Activated naive CD8-positive, alpha-beta T cell treated with anti-CD3 and anti-CD28 coated beads, Interleukin-2, amount 10 ng/mL, durations not matched to agents 7 days and 5 days (primary cell): ENCODE data around the gene PKP1. TPM values are rescaled to one million over a fixed set of nuclear protein-coding genes. Genes with fewer than 3 reads are reported as not detected.

Experiments used
- ATAC-seq: fragments of 150-1000 bp; cut with Tn5 transposase; one replicate; pipeline ENCODE4 v1.10.0; 2021; ENCODE audit warnings: low read depth, moderate library complexity
- POLR2A ChIA-PET: fragments of 350-600 bp; sonication (Branson Sonifier 250); formaldehyde crosslinking; loops from one replicate; lab custom pipeline; 2021; ENCODE audit warnings: antibody characterized with exemption; lab: Charles Lee
- DNase-seq: peaks from one replicate; pipeline ENCODE4 v3.0.0; 2021
- H3K27ac Mint-ChIP-seq: one replicate; pipeline ENCODE4 v1.8.0; 2022; ENCODE audit warnings: mild to moderate bottlenecking, mixed read lengths
- H3K27me3 Mint-ChIP-seq: one replicate; pipeline ENCODE4 v1.8.0; 2022; ENCODE audit warnings: mild to moderate bottlenecking, moderate library complexity, mixed read lengths
- H3K36me3 Mint-ChIP-seq: one replicate; pipeline ENCODE4 v1.8.0; 2021; ENCODE audit warnings: mild to moderate bottlenecking, mixed read lengths
- H3K4me1 Mint-ChIP-seq: one replicate; pipeline ENCODE4 v1.8.0; 2021; ENCODE audit warnings: mixed read lengths
- H3K4me3 Mint-ChIP-seq: one replicate; pipeline ENCODE4 v1.8.0; 2022; ENCODE audit warnings: mild to moderate bottlenecking, moderate library complexity, mixed read lengths
- H3K9me3 Mint-ChIP-seq: one replicate; pipeline ENCODE4 v1.8.0; 2021; ENCODE audit warnings: mixed read lengths
- total RNA-seq, 2 experiments: library from RNA; stranded (reverse); gene quantifications; one replicate each; pipeline ENCODE4 v1.2.3, GENCODE V29; 2021

Gene PKP1
- total RNA-seq, 2 experiments from 2014 or later, result not detected

DNA sequence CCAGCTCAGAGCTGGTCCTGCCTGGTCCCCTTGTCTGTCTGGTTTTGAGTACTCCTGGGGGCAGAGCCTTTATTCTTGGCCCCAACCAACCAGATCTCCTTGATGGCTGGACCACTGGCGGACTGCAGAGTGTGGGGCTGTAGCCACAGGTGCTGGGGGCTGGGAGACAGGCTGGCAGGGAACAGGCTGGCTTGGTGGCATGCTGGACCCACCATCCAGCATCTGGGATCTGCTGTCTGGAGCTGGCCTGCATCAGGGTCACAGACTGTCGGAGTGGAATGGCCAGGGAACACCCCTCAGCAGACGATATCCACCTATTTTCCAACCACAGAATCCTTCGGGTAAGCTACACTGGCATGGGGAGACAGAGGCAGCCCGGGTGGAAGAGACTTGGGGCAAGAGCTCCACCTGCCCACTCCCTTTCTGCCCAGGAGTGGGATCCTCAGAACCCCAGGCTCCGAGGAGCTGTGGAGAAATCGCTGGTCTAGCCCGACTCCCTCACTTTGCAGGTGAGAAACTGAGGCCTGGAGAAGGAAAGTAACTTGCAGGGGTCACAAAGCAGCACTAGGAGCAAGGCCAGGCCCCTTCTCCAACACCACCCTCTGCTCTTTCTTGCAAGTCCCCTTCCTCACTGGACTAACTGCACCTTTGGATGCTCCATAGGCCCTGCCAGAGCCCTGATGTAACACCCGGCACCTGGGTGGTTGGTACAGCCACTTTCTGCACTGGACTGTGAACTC is 53.6 kb downstream of the PKP1 start:
- H3K9me3 Mint-ChIP-seq, result no peaks in the 10 kb centered on the region
- DNase-seq, result no peak

DNA sequence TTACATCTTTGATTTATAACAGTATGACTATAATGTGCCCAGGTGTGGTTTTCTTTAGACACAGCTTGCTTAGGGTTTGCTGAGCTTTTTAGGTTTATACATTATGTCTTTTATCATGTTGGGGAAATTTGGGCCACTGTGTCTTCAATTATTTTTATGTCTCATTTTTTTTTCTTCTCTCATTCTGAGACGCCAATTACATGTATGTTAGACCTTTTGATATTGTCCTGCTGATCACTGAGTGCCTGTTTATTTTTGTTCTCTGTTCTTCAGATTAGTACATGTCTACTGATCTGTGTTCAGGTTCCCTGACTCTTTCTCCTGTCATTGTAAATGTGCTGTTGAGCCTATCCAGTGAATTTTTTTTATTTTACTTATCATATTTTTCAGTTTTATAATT is 58.1 kb downstream of the PKP1 start:
- H3K4me3 Mint-ChIP-seq, result no peak overlapping the region
- POLR2A ChIA-PET, result no interaction called here
- H3K27ac Mint-ChIP-seq, result no peak overlapping the region
- no peak for DNase-seq
- H3K36me3 Mint-ChIP-seq, result no peaks in the 10 kb centered on the region
- peaks cover 22% of the 10 kb centered on the region for H3K27me3 Mint-ChIP-seq
- no peaks in the 10 kb centered on the region for H3K4me1 Mint-ChIP-seq
- ATAC-seq, result no peak
- H3K9me3 Mint-ChIP-seq, result no peaks in the 10 kb centered on the region

More for the DNA sequence above, 53.6 kb downstream of the PKP1 start:
- H3K27ac Mint-ChIP-seq, result no peak overlapping the region
- no peaks in the 10 kb centered on the region for H3K36me3 Mint-ChIP-seq
- H3K4me3 Mint-ChIP-seq, result no peak overlapping the region
- POLR2A ChIA-PET, result no interaction called here
- ATAC-seq, result no peak
- no peaks in the 10 kb centered on the region for H3K4me1 Mint-ChIP-seq
- peaks cover 18% of the 10 kb centered on the region for H3K27me3 Mint-ChIP-seq

DNA sequence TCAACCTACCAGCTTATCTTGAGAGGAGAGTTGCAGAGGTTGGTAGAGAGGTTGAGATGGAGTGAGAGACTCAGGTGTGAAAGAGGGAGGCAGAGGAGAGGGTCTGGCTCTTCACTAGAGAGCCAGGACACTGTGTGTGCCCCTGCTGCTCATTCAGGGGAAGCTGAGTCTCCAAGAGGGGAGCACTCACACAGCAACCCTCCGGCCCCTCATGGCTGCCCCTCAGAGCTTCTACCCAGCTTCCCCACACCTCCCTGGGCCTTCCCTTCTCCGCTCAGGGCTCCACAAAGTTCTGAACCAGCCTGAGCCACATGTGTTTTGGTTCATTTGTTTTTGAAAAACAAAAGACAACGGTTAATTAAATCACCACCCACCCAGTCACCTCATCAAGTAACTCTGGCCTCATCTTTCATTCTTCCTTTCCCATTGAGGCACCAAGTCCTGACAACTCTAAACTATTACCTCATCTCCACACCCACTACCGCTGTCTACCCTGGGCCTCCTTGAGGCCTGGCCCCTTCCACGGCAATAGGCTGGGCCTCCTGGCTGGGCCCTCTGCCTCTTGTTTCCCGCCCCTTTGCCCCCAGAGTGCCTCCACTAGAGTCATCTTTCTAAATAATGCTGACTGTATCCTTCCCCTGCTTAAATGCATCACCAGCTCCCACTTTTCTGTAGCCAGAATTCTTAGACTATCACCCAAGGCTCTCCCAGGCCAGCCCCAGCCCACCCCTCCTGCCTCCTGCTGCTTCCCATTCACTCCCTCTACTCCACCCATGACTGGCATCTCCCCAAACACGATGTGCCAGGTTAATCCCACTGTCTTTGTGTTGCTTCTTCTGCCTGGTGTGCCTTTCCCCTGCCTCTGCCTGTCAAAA is 61.1 kb downstream of the PKP1 start:
- Mint-ChIP-seq H3K27ac (no peak overlapping the region), H3K36me3 (no peaks in the 10 kb centered on the region), H3K4me1 (no peaks in the 10 kb centered on the region), H3K27me3 (peaks cover 22% of the 10 kb centered on the region), H3K4me3 (no peak overlapping the region), H3K9me3 (no peaks in the 10 kb centered on the region)
- DNase-seq (no peak), ATAC-seq (no peak)
- POLR2A ChIA-PET, result no interaction called here

DNA sequence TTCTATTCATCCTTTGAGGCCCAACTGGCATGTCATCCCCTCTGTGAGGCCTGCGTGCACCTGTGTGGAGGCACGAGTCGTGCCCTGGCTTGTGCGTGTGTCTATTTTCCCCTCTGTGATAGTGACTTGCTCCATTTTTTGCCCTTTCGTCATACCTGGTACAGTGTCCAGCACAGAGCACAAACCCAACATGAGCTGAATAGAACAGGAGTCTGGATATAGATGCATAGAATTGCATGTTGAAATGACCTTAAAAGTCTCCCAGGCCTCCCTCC is 61.7 kb downstream of the PKP1 start:
- Mint-ChIP-seq H3K4me1 (no peaks in the 10 kb centered on the region), H3K27me3 (peaks cover 24% of the 10 kb centered on the region), H3K36me3 (no peaks in the 10 kb centered on the region), H3K9me3 (no peaks in the 10 kb centered on the region), H3K27ac (no peak overlapping the region), H3K4me3 (no peak overlapping the region)
- no peak for ATAC-seq
- POLR2A ChIA-PET, result no interaction called here
- DNase-seq, result no peak

- H3K27me3 Mint-ChIP-seq, result peaks cover 14% of the 10 kb centered on the region
- H3K9me3 Mint-ChIP-seq, result no peaks in the 10 kb centered on the region
- no peaks in the 10 kb centered on the region for H3K4me1 Mint-ChIP-seq
- no peak overlapping the region for H3K4me3 Mint-ChIP-seq
- no peaks in the 10 kb centered on the region for H3K36me3 Mint-ChIP-seq
- DNase-seq, result no peak
- ATAC-seq, result no peak
- POLR2A ChIA-PET, result no interaction called here
- H3K27ac Mint-ChIP-seq, result no peak overlapping the region
These were observed 63.1 kb downstream of the PKP1 start for GRCh38 chr1:201346337-201346939.

- no peaks in the 10 kb centered on the region for H3K36me3 Mint-ChIP-seq
- H3K27me3 Mint-ChIP-seq, result peaks cover 14% of the 10 kb centered on the region
- POLR2A ChIA-PET, result no interaction called here
- no peaks in the 10 kb centered on the region for H3K4me1 Mint-ChIP-seq
- DNase-seq (no peak), ATAC-seq (no peak)
- H3K4me3 Mint-ChIP-seq, result no peak overlapping the region
- H3K27ac Mint-ChIP-seq, result no peak overlapping the region
- H3K9me3 Mint-ChIP-seq, result no peaks in the 10 kb centered on the region
These were observed 63.7 kb downstream of the PKP1 start for GRCh38 chr1:201346987-201347386.

- ATAC-seq (no peak), DNase-seq (no peak)
- Mint-ChIP-seq H3K9me3 (no peaks in the 10 kb centered on the region), H3K4me3 (no peak overlapping the region), H3K36me3 (no peaks in the 10 kb centered on the region), H3K27me3 (peaks cover 14% of the 10 kb centered on the region), H3K27ac (no peak overlapping the region), H3K4me1 (no peaks in the 10 kb centered on the region)
- POLR2A ChIA-PET, result no interaction called here
These were observed 64.3 kb downstream of the PKP1 start for GRCh38 chr1:201347498-201348210.

DNA sequence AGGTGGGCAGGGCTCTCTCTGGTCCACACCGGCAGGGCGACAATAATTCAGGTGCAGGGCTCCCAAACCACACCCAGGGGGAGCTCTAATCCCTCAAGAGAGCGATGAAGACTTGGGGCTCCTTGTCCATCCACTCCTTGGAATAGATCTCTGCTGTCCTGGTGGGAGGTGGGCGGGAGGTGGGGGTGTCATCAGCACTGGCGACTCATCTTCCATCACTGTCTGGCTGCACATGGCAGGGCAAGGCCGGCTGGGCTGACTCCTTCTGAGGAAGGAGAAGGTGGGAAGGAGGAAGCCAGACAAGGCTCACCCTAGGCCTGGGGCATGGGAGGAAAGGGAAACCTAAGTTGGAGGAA is 64.9 kb downstream of the PKP1 start:
- H3K9me3 Mint-ChIP-seq, result no peaks in the 10 kb centered on the region
- POLR2A ChIA-PET, result no interaction called here
- DNase-seq (peak; percentile 39), ATAC-seq (peak; percentile 72)
- no peaks in the 10 kb centered on the region for H3K36me3 Mint-ChIP-seq
- no peaks in the 10 kb centered on the region for H3K4me1 Mint-ChIP-seq
- H3K27me3 Mint-ChIP-seq, result peaks cover 14% of the 10 kb centered on the region
- H3K27ac Mint-ChIP-seq, result no peak overlapping the region
- no peak overlapping the region for H3K4me3 Mint-ChIP-seq

GRCh38 chr1:201349092-201349491 is 65.8 kb downstream of the PKP1 start:
- peaks cover 14% of the 10 kb centered on the region for H3K27me3 Mint-ChIP-seq

GRCh38 chr1:201350361-201350725 is 67.0 kb downstream of the PKP1 start:
- Mint-ChIP-seq H3K27ac (no peak overlapping the region), H3K36me3 (no peaks in the 10 kb centered on the region), H3K27me3 (peaks cover 8% of the 10 kb centered on the region), H3K4me1 (no peaks in the 10 kb centered on the region), H3K9me3 (no peaks in the 10 kb centered on the region), H3K4me3 (no peak overlapping the region)
- DNase-seq (no peak), ATAC-seq (no peak)
- POLR2A ChIA-PET, result no interaction called here

More at GRCh38 chr1:201349092-201349491, 65.8 kb downstream of the PKP1 start:
- no peak overlapping the region for H3K4me3 Mint-ChIP-seq
- H3K27ac Mint-ChIP-seq, result no peak overlapping the region
- no peak for ATAC-seq
- no peaks in the 10 kb centered on the region for H3K4me1 Mint-ChIP-seq
- no peaks in the 10 kb centered on the region for H3K9me3 Mint-ChIP-seq
- no peaks in the 10 kb centered on the region for H3K36me3 Mint-ChIP-seq
- POLR2A ChIA-PET, result no interaction called here
- DNase-seq, result no peak

GRCh38 chr1:201350884-201351283 is 67.6 kb downstream of the PKP1 start:
- H3K27me3 Mint-ChIP-seq, result peaks cover 8% of the 10 kb centered on the region
- POLR2A ChIA-PET, result no interaction called here
- no peaks in the 10 kb centered on the region for H3K4me1 Mint-ChIP-seq

DNA sequence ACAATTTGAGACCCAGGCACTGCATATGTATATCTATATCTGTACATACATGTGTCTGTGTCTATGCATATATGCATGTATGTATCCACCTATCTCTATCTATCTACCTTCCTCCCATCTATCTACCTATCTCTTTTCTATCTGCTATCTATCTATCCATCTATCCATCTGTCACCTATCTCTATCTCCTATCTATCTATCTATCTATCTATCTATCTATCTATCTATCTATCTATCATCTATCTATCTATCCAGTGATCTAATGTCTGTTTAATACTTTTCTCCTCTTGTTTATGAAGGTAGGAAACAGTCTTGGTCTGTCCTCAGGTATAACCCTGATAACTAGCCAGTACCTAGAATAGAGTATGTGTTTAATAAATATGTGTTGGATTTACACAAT is 68.3 kb downstream of the PKP1 start:
- Mint-ChIP-seq H3K36me3 (no peaks in the 10 kb centered on the region), H3K9me3 (no peaks in the 10 kb centered on the region), H3K4me1 (no peaks in the 10 kb centered on the region), H3K27me3 (peaks cover 8% of the 10 kb centered on the region), H3K4me3 (no peak overlapping the region), H3K27ac (no peak overlapping the region)
- POLR2A ChIA-PET, result no interaction called here
- DNase-seq (no peak), ATAC-seq (no peak)

More at GRCh38 chr1:201350884-201351283, 67.6 kb downstream of the PKP1 start:
- Mint-ChIP-seq H3K27ac (no peak overlapping the region), H3K4me3 (no peak overlapping the region), H3K36me3 (no peaks in the 10 kb centered on the region), H3K9me3 (no peaks in the 10 kb centered on the region)
- ATAC-seq (no peak), DNase-seq (no peak)

DNA sequence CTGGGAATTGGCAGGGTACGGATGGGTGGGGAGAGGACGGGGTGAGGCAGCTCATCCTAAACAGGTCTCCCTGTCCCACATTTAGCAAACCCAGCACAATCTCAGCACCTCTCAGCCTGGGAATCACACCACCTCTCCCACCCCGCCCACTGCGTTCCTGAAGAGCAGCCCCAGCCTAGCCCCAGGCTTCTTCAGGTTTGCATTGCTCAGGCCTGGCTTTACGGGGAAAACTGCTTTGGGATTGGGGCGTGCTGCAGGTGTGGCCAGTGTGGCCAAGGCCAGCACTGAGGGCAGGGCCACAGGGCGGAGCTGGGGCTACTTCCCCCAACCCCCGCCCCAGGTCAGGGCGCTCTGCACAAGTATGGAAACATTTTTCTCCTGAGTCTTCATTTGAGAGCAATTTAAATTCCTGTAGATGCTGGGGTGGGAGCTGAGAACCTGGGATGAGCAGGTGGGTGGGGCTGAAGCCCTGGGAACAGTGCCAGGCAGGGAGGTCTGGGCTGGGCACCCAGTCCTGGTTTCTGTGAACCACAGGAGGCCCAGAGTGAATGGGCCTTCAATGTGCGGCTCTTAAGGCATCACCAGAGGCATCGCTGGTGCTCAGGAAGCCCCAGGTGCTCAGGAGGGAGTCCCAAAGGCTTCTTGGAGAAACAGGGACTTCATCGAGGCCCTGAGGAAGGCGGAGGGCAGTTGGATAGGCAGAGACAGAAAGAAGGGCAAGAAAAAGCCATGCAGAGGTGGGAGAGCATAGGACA is 70.1 kb downstream of the PKP1 start:
- H3K4me3 Mint-ChIP-seq, result no peak overlapping the region
- no peaks in the 10 kb centered on the region for H3K4me1 Mint-ChIP-seq
- H3K27me3 Mint-ChIP-seq, result peaks cover 2% of the 10 kb centered on the region
- H3K9me3 Mint-ChIP-seq, result no peaks in the 10 kb centered on the region
- no peak for DNase-seq
- POLR2A ChIA-PET, result no interaction called here
- no peak for ATAC-seq
- no peaks in the 10 kb centered on the region for H3K36me3 Mint-ChIP-seq
- H3K27ac Mint-ChIP-seq, result no peak overlapping the region
